NCI-H128 (cell line): Measurements from ENCODE around the gene DYNLL1.
"Not testable (repeated sequence)": the region's sequence is repeated elsewhere in the genome, so short reads cannot be mapped to it uniquely, and the experiment has no call there.

Source experiments
- DNase-seq: peaks from one replicate; lab custom pipeline; 2025; ENCODE audit not compliant: unreplicated experiment; lab: John Stamatoyannopoulos, UW

The DYNLL1 gene

DNA sequence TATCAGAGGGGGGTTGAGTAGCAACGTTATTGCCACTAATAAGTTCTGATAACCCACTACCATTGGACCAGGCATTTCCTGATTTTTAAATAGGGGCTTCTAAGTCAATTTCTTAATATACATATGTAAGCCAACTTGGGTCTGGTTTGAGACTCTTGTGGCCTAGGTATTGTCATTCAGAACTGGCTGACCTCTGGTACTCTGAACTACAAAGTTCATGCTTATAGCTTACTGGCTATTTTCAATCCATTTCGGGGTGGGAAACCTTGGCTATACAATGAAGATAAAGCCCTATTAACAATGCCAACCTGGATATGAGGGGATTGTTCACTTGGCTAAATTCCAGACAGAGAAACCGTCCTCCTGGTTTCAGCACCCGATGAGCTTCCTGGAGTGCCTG is 8.7 kb downstream of the DYNLL1 start:
- DNase-seq, result no peak

DNA sequence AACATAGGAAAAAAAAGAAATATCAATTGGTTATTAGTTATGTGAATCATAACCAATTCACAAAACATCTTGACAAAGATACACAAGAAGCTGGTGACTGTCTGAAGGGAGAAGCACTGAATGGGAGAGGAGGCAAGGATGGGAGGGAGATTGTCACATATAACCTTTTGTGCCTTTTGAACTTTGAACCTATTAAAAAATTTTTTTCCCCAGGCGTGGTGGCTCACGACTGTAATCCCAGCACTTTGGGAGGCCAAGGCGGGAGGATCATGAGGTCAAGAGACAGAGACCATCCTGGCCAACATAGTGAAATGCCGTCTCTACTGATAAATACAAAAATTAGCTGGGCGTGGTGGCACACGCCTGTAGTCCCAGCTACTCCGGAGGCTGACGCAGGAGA is 12.6 kb downstream of the DYNLL1 start:
- no peak for DNase-seq

DNA sequence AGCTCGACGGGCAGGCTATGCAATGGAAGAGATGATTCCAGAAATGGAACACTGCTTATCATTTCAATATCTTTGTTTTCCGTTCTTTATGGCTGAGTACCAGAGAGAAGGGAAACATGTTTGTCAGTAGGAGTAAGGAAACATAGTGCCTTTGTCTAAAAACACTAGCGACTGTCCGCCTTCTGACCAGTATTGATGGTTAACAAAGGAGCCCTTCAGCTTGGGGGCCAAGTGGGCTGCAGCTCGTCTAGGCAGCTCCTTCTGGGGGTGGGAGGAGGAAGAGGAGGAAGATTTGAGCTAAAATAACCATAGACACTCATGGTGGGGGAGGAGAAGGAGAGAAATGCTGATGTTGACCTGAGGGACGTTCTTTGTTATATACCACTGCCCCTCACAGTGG is 18.1 kb downstream of the DYNLL1 start:
- no peak for DNase-seq

DNA sequence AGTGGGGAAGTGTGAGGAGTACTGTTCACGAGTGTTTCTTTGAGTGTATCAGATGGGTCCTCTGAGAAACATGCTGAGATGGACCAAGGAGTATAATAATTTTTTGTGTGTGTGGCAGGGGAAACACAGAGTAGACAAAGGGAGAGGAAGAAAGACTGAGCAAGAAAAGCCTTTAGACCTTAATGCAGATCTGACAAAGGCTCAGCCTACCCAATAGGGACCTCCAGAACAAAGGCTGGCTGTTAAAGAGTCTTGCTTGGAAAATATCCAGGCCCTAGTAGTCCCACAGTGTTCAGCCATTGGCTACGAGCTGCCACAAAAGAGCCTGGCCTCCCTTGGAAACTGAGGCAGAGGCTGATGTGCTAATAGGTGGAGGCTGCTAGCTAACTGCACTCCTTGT is 19.6 kb downstream of the DYNLL1 start:
- no peak for DNase-seq

DNA sequence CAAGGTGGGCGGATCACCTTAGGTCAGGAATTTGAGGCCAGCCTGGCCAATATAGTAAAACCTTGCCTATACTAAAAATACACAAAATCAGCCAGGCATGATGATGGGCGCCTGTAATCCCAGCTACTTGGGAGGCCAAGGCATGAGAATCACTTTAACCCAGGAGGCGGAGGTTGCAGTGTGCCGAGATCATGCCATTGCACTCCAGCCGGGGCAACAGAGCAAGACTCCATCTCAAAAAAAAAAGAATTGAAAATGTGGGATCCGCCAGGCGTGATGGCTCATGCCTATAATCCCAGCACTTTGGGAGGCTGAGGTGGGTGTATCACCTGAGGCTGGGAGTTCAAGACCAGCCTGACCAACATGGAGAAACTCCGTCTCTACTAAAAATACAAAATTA is 23.4 kb downstream of the DYNLL1 start:
- not testable (repeated sequence) for DNase-seq

DNA sequence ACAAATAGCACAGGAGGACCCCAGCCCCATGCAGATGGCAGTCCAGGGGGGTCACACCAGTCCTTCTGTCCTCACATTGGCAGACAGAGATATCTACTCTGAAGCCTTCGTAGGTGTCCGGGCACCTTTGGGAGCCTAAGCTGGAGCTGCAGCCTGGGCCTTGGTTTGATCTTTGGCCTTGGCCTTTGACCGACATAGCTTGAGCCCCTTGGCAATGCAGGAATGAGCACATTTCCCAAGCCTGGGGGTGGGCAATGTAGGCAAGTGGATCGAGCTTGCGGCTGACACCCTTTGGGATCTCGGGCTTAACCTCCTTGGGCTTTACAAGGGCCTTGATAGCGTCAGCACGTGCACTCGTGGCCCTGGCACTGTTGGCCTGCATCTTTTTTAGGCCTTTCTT is 26.7 kb downstream of the DYNLL1 start:
- DNase-seq, result no peak

DNA sequence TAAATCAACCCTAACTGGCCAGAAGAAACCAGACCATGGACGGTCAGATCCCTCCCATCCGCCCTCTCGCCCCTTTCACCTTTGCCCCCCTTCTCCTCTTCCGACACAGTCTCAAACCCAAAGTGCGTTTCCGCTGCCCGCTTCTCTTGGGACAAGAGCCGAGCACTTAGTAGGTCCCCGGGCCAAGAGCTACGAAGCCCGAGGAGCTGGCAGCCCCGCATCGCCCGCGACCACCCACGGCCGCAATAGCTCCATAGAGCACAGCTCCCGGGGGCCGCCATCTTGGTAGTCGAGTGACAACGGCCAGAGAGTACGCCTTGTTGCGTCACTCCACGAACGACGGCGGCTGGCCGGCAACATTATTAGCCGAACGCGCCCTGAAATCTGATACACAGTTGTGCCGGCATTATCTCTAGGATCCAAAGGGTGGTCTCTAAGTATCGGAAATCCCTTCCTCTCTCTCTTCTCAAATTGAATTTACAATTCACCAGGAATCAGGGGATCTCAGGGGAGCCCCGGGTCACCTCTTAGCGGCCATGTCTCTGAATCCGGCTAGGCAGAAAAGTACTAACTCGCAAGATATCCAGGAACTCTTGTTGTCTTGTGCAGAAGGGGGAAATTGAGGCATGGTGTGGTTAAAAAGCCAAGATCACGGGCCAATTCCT is 33.1 kb downstream of the DYNLL1 start, which contains the start of gene COQ5:
COQ5 (minus strand) TSS at position 298 of the 665 bp plus-strand sequence; CDS start at position 281, 17 bp downstream.
- peak; percentile 81 for DNase-seq

DNA sequence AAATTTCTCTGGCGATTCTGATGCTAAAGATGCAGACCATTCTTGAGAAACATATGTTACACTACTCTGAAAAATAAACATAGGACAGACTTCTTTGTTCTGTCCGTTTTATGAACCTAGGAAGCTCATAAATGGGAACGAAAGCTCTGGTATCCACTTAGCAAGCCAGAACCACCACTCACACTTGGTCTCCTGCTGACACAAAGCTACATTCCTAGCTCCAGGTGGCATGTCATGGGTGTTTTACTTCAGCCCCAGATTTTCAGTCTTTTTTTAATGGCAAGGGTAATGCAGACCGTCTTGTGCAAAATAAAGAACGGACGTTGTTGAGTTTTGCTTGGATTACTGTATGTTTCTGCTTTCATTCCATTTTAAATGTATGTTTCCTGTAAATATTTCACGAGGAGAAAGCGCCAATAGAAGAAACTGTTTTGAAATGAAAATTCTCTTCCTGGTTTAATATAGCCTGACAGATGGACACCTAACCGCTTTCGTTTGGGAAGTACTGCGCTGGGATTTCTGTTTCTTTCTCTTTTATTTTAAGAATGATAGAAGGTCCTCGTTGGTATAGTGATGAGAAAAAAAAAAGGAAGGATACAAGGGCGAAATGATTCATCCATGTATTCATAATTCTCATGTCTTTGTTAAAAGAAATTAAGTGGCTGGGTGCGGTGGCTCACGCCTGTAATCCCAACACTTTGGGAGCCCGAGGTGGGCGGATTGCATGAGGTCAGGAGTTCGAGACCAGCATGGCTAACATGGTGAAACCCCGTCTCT is 33.9 kb downstream of the DYNLL1 start:
- DNase-seq, result no peak

DNA sequence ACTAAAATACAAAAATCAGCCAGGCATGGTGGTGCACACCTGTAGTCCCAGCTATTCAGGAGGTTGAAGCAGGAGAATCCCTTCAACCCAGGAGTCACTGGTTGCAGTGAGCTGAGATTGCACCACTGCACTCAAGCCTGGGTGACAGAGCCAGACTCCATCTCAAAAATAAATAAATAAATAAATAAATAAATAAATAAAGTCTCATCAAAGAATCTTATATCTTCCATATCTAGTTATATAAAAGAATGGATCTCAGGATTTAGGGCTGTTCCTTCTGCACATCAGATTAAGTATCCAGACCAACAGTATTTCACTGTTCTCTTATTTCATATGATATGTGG is 34.5 kb downstream of the DYNLL1 start:
- DNase-seq, result not testable (repeated sequence)

DNA sequence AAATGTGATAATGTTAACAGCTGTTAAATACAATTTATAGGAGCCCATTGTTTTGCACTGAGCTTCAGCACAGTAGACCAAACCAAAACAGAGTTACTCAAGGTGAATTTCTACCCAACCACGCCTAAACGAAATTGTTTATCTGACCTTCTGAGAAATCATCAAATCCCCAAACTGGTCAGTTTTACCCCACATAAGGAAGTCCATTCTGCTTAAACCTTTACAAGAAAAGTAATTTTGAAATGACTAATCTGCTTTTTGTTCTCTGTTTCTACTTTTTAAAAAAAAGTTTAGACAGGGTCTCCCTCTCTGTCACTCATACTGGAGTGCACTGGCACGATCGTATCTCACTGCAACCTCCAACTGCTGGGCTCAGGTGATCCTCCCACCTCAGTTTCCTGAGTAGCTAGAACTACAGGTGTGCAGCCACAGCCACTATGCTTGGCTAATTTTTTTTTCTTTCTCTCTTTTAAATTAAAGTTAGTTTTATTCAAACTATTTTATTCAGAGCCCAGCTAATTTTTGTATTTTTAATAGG is 36.9 kb downstream of the DYNLL1 start:
- DNase-seq, result no peak

DNA sequence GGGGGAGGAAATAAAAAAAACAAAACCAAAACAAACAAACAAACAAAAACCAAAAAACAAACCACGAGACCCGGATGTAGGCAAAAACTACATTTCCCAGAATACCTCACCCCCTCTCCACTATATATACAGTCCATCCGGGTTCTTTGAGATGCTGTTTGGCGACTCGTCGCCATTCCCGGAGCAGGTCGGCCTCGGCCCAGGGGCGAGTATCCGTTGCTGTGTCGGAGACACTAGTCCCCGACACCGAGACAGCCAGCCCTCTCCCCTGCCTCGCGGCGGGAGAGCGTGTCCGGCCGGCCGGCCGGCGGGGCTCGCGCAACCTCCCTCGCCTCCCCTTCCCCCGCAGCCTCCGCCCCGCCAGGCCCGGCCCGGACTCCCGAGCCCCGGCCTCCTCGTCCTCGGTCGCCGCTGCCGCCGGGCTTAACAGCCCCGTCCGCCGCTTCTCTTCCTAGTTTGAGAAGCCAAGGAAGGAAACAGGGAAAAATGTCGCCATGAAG is 38.3 kb downstream of the DYNLL1 start, which contains the start of gene RNF10:
RNF10 (plus strand) TSS at position 154 of the 500 bp plus-strand sequence. CDS start 456 bp downstream, outside the sequence.
- peak; percentile 82 for DNase-seq

DNA sequence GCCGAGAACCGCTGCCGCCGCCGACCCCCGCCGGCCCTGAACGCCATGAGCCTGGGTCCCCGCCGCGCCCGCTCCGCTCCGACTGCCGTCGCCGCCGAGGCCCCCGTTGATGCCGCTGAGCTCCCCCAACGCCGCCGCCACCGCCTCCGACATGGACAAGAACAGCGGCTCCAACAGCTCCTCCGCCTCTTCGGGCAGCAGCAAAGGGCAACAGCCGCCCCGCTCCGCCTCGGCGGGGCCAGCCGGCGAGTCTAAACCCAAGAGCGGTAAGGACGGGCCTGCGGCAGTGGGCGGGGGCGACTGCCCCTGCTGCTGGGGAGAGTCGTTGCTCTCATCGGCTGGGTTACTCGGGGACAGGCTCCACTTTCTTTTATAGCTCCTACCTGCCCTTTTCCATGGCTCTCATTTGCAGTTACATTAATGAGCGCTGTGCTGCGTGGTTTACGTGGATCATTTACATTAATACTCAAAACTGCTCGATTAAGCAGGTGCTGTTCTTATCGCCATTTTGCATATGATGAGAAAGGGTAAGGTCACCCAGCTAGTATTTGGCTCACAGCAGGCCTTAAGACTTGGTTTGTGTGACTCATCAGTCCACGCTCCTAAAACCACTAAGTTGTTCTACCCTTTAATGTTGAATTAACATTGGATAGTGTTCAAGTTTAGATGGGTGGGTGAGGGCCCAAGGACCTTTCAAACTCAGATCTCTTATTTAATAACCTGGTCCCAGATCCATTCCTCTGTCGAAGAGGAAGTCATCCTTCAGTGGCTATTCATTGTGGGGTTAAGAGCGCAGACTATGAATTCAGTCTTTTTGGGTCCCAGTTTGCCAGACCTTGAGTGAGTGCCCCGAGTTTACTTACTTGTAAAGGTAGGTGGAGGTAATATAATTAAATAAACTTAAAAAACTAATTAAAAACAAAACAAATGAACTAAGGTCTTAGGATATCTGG is 39.1 kb downstream of the DYNLL1 start:
- no peak for DNase-seq

DNA sequence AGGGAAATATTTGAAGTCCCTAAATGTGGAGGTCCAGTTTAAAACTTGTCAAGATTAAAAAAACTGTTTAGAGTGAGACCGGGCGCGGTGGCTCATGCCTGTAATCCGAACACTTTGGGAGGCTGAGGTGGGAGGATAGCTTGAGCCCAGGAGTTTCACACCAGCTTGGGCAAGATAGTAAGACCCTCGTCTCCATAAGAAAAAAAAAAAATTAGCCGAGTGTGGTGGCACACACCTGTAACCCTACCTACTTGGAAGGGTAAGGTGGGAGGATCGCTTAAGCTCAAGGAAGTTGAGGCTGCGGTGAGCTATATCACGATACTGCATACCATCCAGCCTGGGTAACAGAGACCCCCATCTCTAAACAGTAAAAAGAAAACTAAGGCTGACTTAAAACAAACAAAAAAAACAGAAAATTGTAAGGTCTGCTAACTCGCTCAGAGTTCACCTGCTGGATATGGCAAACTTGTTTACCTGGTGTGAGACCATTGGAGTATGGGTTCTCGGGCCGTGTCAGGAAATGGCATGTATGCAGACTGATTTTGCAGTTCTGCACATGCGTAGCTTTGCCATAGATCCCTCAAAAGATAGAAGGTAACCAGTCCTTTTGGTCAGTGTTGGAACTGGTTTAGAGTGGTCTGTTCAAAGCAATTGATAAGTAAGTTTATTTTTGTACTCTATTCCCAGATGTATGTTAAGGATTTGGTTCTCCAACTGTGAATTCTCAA is 40.3 kb downstream of the DYNLL1 start:
- DNase-seq, result no peak

DNA sequence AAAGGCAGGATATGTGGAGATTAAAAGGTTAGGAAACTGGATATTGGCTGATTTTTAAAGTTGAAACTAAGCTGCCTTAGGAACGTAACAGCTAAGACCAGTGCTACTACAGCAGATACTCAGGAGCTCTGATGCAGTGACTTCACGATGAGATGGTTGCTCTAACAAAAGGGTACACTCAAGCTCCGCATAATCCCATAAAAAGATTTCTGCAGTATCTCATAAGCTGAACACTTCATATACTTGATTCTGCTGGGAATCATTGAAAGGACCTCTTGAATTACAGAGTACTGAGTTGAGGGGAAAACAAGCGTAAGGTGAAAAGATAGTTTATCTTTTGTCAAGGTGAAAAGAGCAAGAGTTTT is 41.9 kb downstream of the DYNLL1 start:
- DNase-seq, result no peak

DNA sequence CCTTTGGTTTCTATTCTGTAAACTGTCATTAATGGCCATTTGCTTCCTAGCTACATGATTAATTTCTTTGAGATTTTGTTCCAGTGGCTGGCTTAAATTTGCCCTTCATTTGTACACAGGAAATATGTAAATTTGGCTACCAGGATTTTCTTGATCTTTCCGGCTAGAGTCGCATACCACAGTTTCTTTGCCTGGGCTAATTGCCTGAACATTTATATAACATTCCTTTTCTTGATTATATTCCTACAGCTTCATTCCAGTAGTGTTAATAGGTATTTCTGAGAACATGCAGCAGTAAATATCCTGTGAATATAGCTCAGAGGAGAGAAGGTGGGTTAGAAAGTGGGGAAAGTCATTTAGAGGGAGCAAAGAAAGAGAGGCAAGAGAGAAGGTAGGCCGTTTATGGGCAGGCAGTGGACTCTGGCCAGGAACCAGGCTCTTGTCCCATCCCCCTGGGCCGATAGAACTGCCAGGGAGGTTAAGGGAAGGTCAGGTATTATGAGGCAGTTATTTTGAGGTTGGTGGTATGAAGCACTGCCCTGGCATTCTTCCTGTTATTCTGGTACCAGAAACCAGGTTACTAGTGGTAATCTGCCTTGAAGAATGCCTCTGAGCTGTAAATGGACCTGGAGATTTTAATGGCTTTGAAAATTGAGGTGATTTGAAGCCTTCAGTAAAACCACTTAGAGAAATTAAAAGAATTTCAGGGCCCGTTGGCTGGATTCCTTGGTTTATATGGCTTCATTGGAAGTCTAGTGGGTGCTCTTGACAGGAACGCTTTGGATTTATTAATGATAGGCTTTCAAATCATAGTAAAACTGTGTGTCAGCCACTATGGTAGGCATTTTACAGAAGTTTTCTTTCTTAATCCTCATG is 42.6 kb downstream of the DYNLL1 start:
- DNase-seq, result no peak

DNA sequence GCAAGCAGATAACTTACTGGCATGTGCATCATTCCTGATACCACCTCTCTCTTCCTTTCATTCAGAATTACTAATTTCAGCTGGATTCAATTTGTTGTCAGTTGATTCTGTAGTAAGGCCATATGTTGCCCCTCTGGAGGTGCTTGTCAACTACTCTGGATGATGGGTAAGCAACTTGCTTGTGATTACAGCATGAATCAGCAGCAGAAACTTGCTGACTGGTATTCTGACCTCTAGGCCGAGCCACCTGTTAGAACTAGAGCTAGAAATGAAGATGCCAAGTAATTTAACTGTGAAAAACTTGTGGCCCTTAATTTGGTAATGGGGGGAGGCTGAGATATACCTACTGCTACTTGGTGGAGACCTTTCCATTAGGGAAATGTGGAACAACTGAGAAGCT is 43.4 kb downstream of the DYNLL1 start:
- DNase-seq, result no peak

DNA sequence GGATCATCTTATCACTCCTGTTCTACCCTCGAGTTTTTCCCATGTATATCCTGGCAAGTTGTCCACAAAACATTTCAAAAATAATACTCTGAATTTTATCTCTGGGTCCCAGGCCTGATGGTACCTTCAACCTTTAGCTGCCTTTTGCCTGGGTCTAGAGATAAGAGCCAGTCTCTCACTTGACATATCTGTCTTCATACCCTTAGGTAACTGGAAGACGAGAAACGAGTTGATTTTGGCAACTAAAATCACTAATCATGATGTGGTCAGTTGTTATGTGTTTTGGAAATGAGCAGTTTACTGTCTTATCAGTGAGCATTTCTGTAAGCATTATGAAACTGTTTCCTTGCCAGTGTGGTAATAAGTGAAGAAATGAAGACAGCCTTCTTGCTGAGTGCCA is 44.5 kb downstream of the DYNLL1 start:
- DNase-seq, result no peak

DNA sequence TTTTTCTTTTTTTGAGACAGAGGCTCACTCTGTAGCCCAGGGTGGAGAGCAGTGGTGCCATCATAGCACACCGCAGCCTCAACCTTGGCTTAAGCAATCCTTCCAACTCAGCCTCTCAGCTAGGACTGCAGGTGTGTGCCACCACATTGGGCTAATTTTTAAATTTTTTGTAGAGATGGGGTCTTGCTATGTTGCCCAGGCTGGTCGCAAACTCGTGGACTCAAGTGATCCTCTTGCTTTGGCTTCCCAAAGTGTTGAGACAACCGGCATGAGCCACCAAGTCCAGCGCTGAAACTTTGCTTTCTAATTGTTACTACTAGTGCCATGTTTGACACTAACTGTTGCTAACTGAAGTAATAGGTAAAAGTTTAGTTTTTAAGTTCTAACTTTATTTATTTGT is 46.3 kb downstream of the DYNLL1 start:
- no peak for DNase-seq

DNA sequence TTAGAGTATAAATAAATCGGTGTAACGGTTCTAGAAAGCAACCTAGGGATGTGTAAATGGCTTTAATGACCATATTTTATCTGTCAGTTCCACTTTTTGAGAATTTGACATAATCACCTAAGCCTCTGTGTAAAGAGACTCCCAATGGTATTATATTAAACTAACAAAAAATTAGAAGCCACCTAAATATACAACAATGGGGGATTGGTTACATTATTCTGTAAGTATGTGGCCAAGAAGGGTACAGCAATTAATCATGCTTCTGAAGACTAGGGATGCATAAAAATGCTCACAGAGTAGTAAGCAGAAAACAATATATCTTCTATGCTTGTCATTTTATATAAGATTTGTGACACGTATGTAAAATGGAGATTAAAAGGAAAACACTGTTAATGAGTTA is 48.8 kb downstream of the DYNLL1 start:
- no peak for DNase-seq

DNA sequence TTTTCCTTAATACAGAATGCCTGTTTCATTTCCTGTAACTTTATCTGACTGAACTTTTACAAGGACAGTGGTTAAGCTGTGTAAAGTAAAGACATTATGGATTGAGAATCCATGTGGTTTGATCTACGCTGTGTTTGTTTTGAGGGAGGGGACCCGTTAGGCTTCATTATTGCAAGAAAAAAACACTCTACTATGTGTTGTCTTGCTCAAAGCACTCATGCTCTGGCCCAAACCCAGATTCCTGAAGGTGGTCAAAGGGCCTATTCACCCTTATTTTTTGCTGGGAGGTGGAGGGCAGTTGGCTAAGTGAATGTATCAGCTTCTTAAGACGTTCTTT is 50.1 kb downstream of the DYNLL1 start:
- no peak for DNase-seq
